Skeletal muscle tissue (tissue), 4 donors: ENCODE data around the gene MYO16. TPM values are rescaled to one million over a fixed set of nuclear protein-coding genes. Genes with fewer than 3 reads are reported as not detected.

ENCODE experiments used
- H3K27ac ChIP-seq: one replicate; pipeline ENCODE4 v1.7.0; 2013; ENCODE audit warnings: mild to moderate bottlenecking, low read depth, low read length, inconsistent platforms
- H3K27me3 ChIP-seq, 3 donors: one replicate each; pipeline ENCODE4 v1.7.0; 2013; ENCODE audit warnings: low read length in 3 of 3; ENCODE audit not compliant: control insufficient read depth in 3 of 3, insufficient read depth in 3 of 3
- H3K36me3 ChIP-seq, 3 donors: one replicate each; pipeline ENCODE4 v1.7.0; 2013; ENCODE audit warnings: low read length in 3 of 3; ENCODE audit not compliant: control insufficient read depth in 3 of 3, insufficient read depth in 3 of 3
- H3K4me1 ChIP-seq, 3 donors: one replicate each; pipeline ENCODE4 v1.7.0; 2013; ENCODE audit warnings: low read length in 3 of 3, mild to moderate bottlenecking in 3 of 3; ENCODE audit not compliant: control insufficient read depth in 3 of 3, insufficient read depth in 3 of 3
- H3K4me3 ChIP-seq, 3 donors: one replicate each; pipeline ENCODE4 v1.7.0; 2013; ENCODE audit warnings: low read length in 3 of 3
- H3K9ac ChIP-seq, 3 donors: one replicate each; pipeline ENCODE4 v1.7.0; 2013; ENCODE audit warnings: low read length in 3 of 3, mild to moderate bottlenecking in 3 of 3, moderate library complexity in 2 of 3, low read depth in 1 of 3
- H3K9me3 ChIP-seq, 3 donors: one replicate each; pipeline ENCODE4 v1.7.0; 2013; ENCODE audit warnings: low read length in 3 of 3; ENCODE audit not compliant: control insufficient read depth in 3 of 3
- total RNA-seq: library from RNA; depleted of rRNA; stranded (reverse); fragments of >200 nt; gene quantifications from one replicate; pipeline ENCODE4 v1.2.3, GENCODE V29; 2014
- donor health status: Osteomylitis.

Gene MYO16
- total RNA-seq, 1 donor from 2014 or later = 43.8 TPM

GRCh38 chr13:109111141-109111540 is 481.7 kb downstream of the MYO16 start:
- Histone ChIP-seq H3K4me3 (no peak overlapping the region), H3K9ac (no peak overlapping the region), H3K27me3 (peaks cover 0 to 3% (median 0%) of the 10 kb centered on the region in 3 donors), H3K4me1 (no peaks in the 10 kb centered on the region), H3K27ac (no peak overlapping the region), H3K9me3 (no peaks in the 10 kb centered on the region), H3K36me3 (no peaks in the 10 kb centered on the region)

- Histone ChIP-seq H3K4me3 (no peak overlapping the region), H3K27ac (no peak overlapping the region), H3K36me3 (no peaks in the 10 kb centered on the region), H3K27me3 (peaks cover 0 to 2% (median 0%) of the 10 kb centered on the region in 3 donors), H3K9me3 (no peaks in the 10 kb centered on the region), H3K4me1 (no peaks in the 10 kb centered on the region), H3K9ac (no peak overlapping the region)
Measured at GRCh38 chr13:109113427-109113826, 484.0 kb downstream of the MYO16 start.

- no peak overlapping the region for H3K4me3 ChIP-seq
- H3K9me3 ChIP-seq = no peaks in the 10 kb centered on the region
- H3K36me3 ChIP-seq = no peaks in the 10 kb centered on the region
- H3K27me3 ChIP-seq = no peaks in the 10 kb centered on the region
- no peak overlapping the region for H3K9ac ChIP-seq
- H3K27ac ChIP-seq = no peak overlapping the region
- H3K4me1 ChIP-seq = no peaks in the 10 kb centered on the region
Measured at GRCh38 chr13:109114162-109114561, 484.8 kb downstream of the MYO16 start.

- Histone ChIP-seq H3K27me3 (no peaks in the 10 kb centered on the region), H3K36me3 (no peaks in the 10 kb centered on the region), H3K9ac (no peak overlapping the region), H3K9me3 (no peaks in the 10 kb centered on the region), H3K4me1 (no peaks in the 10 kb centered on the region), H3K27ac (no peak overlapping the region), H3K4me3 (no peak overlapping the region)
Measured at GRCh38 chr13:109114991-109115390, 485.6 kb downstream of the MYO16 start.

- Histone ChIP-seq H3K27me3 (peaks cover 0 to 3% (median 0%) of the 10 kb centered on the region in 3 donors), H3K4me1 (no peaks in the 10 kb centered on the region), H3K9me3 (no peaks in the 10 kb centered on the region), H3K4me3 (no peak overlapping the region), H3K36me3 (no peaks in the 10 kb centered on the region), H3K27ac (no peak overlapping the region), H3K9ac (no peak overlapping the region)
Measured at GRCh38 chr13:109118521-109118920, 489.1 kb downstream of the MYO16 start.

- Histone ChIP-seq H3K36me3 (no peaks in the 10 kb centered on the region), H3K9me3 (no peaks in the 10 kb centered on the region), H3K9ac (no peak overlapping the region), H3K4me3 (no peak overlapping the region), H3K27me3 (peaks cover 0 to 3% (median 0%) of the 10 kb centered on the region in 3 donors), H3K27ac (no peak overlapping the region), H3K4me1 (no peaks in the 10 kb centered on the region)
Measured at GRCh38 chr13:109119896-109120295, 490.5 kb downstream of the MYO16 start.

- Histone ChIP-seq H3K9me3 (no peaks in the 10 kb centered on the region), H3K27ac (no peak overlapping the region), H3K27me3 (peaks cover 0 to 4% (median 0%) of the 10 kb centered on the region in 3 donors), H3K4me3 (no peak overlapping the region), H3K36me3 (no peaks in the 10 kb centered on the region), H3K9ac (no peak overlapping the region), H3K4me1 (no peaks in the 10 kb centered on the region)
Measured at GRCh38 chr13:109121826-109122225, 492.4 kb downstream of the MYO16 start.

- Histone ChIP-seq H3K9me3 (no peaks in the 10 kb centered on the region), H3K27me3 (peaks cover 0 to 7% (median 0%) of the 10 kb centered on the region in 3 donors), H3K4me3 (no peak overlapping the region), H3K27ac (no peak overlapping the region), H3K4me1 (no peaks in the 10 kb centered on the region), H3K9ac (no peak overlapping the region), H3K36me3 (no peaks in the 10 kb centered on the region)
Measured at GRCh38 chr13:109123971-109124370, 494.6 kb downstream of the MYO16 start.

- no peak overlapping the region for H3K4me3 ChIP-seq
- H3K9ac ChIP-seq = no peak overlapping the region
- H3K27ac ChIP-seq = no peak overlapping the region
- no peaks in the 10 kb centered on the region for H3K9me3 ChIP-seq
- H3K36me3 ChIP-seq = no peaks in the 10 kb centered on the region
- peaks cover 0 to 10% (median 0%) of the 10 kb centered on the region in 3 donors for H3K27me3 ChIP-seq
- H3K4me1 ChIP-seq = no peaks in the 10 kb centered on the region
Measured at GRCh38 chr13:109126178-109126577, 496.8 kb downstream of the MYO16 start.

- no peak overlapping the region for H3K27ac ChIP-seq
- no peaks in the 10 kb centered on the region for H3K9me3 ChIP-seq
- no peaks in the 10 kb centered on the region for H3K4me1 ChIP-seq
- no peak overlapping the region for H3K9ac ChIP-seq
- peaks cover 0 to 12% (median 0%) of the 10 kb centered on the region in 3 donors for H3K27me3 ChIP-seq
- H3K4me3 ChIP-seq = no peak overlapping the region
- H3K36me3 ChIP-seq = no peaks in the 10 kb centered on the region
Measured at GRCh38 chr13:109126891-109127641, 497.7 kb downstream of the MYO16 start.
